ENCODE measurements around the gene EPS8L2. TPM values are rescaled to one million over a fixed set of nuclear protein-coding genes. Genes with fewer than 3 reads are reported as not detected.

EPS8L2 gene
- total and polyA plus RNA-seq, 9 of the 15 experiments (the other 6 are each of a cell fraction or from before 2014, with no cell fraction given) = 0.75 to 17.0 (median 3.7) TPM

DNA sequence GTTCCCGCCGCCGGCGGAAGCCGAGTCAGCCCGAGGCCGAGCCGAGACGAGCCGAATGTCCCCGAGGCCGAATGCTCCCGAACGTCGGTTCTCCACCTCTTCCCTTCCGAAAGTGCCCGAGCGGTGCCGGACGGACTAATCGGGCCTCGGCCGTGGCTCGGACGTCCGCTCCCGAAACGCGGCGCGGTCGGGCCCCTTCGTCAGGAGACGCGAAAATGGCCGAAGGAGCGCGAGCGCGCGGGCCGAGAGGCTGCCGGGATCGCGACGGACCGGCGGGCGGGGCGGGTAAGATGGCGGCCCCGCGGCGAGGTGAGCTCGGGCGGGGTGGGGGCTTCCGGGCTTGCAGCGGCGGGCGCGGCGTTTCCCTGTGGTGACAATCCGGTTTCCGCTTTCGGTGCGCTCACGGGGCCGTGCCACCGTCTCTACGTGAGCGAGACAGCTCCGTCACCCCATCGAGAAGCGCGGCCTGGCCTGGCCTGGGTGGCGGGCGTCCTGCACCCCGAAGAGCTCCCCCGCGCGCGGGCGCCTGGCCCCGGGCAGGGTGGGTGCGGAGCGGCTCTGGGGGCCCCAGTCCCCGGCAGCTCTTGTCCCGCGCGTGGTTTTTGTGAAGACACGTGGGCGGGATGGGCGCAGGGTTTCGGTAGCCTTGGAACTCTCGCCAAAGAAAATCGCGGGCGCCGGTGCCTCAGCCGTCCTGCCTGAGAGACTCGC is 10.3 kb upstream of the EPS8L2 start, which contains the start of gene TMEM80 (continued):
- no peak for TF ChIP-seq NR2C1 (IDR thresholded peaks at IDR 0.05)
- TF ChIP-seq NR2C1 (tag; IDR thresholded peaks at IDR 0.05) = no peak
- TF ChIP-seq U2AF1 (optimal IDR thresholded peaks at IDR 0.05; ENCODE audit: low read depth, low read length) = peak; percentile 71
- TF ChIP-seq, protein P1, sequence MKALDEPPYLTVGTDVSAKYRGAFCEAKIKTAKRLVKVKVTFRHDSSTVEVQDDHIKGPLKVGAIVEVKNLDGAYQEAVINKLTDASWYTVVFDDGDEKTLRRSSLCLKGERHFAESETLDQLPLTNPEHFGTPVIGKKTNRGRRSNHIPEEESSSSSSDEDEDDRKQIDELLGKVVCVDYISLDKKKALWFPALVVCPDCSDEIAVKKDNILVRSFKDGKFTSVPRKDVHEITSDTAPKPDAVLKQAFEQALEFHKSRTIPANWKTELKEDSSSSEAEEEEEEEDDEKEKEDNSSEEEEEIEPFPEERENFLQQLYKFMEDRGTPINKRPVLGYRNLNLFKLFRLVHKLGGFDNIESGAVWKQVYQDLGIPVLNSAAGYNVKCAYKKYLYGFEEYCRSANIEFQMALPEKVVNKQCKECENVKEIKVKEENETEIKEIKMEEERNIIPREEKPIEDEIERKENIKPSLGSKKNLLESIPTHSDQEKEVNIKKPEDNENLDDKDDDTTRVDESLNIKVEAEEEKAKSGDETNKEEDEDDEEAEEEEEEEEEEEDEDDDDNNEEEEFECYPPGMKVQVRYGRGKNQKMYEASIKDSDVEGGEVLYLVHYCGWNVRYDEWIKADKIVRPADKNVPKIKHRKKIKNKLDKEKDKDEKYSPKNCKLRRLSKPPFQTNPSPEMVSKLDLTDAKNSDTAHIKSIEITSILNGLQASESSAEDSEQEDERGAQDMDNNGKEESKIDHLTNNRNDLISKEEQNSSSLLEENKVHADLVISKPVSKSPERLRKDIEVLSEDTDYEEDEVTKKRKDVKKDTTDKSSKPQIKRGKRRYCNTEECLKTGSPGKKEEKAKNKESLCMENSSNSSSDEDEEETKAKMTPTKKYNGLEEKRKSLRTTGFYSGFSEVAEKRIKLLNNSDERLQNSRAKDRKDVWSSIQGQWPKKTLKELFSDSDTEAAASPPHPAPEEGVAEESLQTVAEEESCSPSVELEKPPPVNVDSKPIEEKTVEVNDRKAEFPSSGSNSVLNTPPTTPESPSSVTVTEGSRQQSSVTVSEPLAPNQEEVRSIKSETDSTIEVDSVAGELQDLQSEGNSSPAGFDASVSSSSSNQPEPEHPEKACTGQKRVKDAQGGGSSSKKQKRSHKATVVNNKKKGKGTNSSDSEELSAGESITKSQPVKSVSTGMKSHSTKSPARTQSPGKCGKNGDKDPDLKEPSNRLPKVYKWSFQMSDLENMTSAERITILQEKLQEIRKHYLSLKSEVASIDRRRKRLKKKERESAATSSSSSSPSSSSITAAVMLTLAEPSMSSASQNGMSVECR (CRISPR knock-in tag; IDR thresholded peaks at IDR 0.05) = no peak
- TF ChIP-seq CAMTA2 (CRISPR knock-in tag; conservative IDR thresholded peaks at IDR 0.05) = no peak
- TF ChIP-seq ZNF274 (IDR thresholded peaks at IDR 0.05; ENCODE audit: borderline replicate concordance, low read depth, low read length) = no peak
- TF ChIP-seq MCM7 (IDR thresholded peaks at IDR 0.05) = no peak
- TF ChIP-seq RHOXF2B (CRISPR knock-in tag; conservative IDR thresholded peaks at IDR 0.05) = no peak
- no peak for TF ChIP-seq ZNF282 (CRISPR knock-in tag; IDR thresholded peaks at IDR 0.05)
- TF ChIP-seq, protein P2, sequence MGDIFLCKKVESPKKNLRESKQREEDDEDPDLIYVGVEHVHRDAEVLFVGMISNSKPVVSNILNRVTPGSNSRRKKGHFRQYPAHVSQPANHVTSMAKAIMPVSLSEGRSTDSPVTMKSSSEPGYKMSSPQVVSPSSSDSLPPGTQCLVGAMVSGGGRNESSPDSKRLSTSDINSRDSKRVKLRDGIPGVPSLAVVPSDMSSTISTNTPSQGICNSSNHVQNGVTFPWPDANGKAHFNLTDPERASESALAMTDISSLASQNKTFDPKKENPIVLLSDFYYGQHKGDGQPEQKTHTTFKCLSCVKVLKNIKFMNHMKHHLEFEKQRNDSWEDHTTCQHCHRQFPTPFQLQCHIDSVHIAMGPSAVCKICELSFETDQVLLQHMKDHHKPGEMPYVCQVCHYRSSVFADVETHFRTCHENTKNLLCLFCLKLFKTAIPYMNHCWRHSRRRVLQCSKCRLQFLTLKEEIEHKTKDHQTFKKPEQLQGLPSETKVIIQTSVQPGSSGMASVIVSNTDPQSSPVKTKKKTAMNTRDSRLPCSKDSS (IDR thresholded peaks at IDR 0.05; ENCODE audit: low read depth, partially characterized antibody) = no peak
- no peak for TF ChIP-seq PHTF2 (CRISPR knock-in tag; IDR thresholded peaks at IDR 0.05)
- TF ChIP-seq ZNF586 (CRISPR knock-in tag; conservative IDR thresholded peaks at IDR 0.05) = no peak
- TF ChIP-seq CBFA2T2 (conservative IDR thresholded peaks at IDR 0.05) = no peak
- no peak for TF ChIP-seq NELFE (IDR thresholded peaks at IDR 0.05; ENCODE audit: insufficient read depth, insufficient read length)
- TF ChIP-seq HOMEZ (CRISPR knock-in tag; IDR thresholded peaks at IDR 0.05) = no peak
- no peak for TF ChIP-seq CHCHD3 (CRISPR knock-in tag; IDR thresholded peaks at IDR 0.05)
- no peak for TF ChIP-seq TFE3 (CRISPR knock-in tag; IDR thresholded peaks at IDR 0.05)
- no peak for TF ChIP-seq MIER1 (IDR thresholded peaks at IDR 0.05; ENCODE audit: low read depth)
- no peak for TF ChIP-seq CBX2 (IDR thresholded peaks at IDR 0.05; ENCODE audit: insufficient read depth, low read length, poor library complexity, severe bottlenecking)
- TF ChIP-seq KLF16 (IDR thresholded peaks at IDR 0.05) = no peak
- no peak for TF ChIP-seq OTX1 (CRISPR knock-in tag; IDR thresholded peaks at IDR 0.05)
